Tibial nerve (tissue), 4 donors: ENCODE results near the gene IL37. TPM values are rescaled to one million over a fixed set of nuclear protein-coding genes. Genes with fewer than 3 reads are reported as not detected.

Experiments
- DNase-seq, 2 donors: peaks; one replicate each; pipeline ENCODE4 v3.0.0-alpha.2; 2019; ENCODE audit warnings: low spot score in 2 of 2
- H3K27ac ChIP-seq, 4 donors: fragments of 200-600 bp; sonication (generic) in 3 of 4; one replicate each; pipeline ENCODE4 v1.5.1; 2017 to 2019; ENCODE audit warnings: mild to moderate bottlenecking in 1 of 4
- H3K27me3 ChIP-seq, 2 donors: fragments of 200-600 bp; sonication (generic) in 1 of 2; one replicate each; pipeline versions ENCODE4 v1.5.1 to v1.6.0; 2017 to 2019
- H3K36me3 ChIP-seq, 3 donors: fragments of 200-600 bp; sonication (generic); one replicate each; pipeline ENCODE4 v1.5.1; 2018 to 2019
- H3K4me1 ChIP-seq, 4 donors: fragments of 200-600 bp; sonication (generic) in 3 of 4; one replicate each; pipeline ENCODE4 v1.5.1; 2017 to 2019
- H3K4me3 ChIP-seq, 4 donors: fragments of 200-600 bp; sonication (generic) in 3 of 4; one replicate each; pipeline ENCODE4 v1.5.1; 2017 to 2019; ENCODE audit warnings: mild to moderate bottlenecking in 1 of 4, moderate library complexity in 1 of 4
- H3K9me3 ChIP-seq, 4 donors: fragments of 200-600 bp; sonication (generic) in 3 of 4; one replicate each; pipeline ENCODE4 v1.5.1; 2017 to 2019
- EP300 ChIP-seq, 2 donors: sonication (generic); formaldehyde crosslinking; IDR thresholded peaks; one replicate each; pipeline ENCODE4 v1.6.1; 2017; ENCODE audit warnings: antibody characterized with exemption in 2 of 2, mild to moderate bottlenecking in 1 of 2
- POLR2A ChIP-seq, 2 donors: fragments of 450-650 bp; IDR thresholded peaks; one replicate each; pipeline ENCODE4 v1.6.1; 2017; ENCODE audit warnings: antibody characterized with exemption in 2 of 2, mild to moderate bottlenecking in 2 of 2, moderate library complexity in 2 of 2
- WGBS, 2 donors: methylation state at CpG; one replicate each; pipeline ENCODE4 v1.1.5; 2018; 5-methylcytosine and 5-hydroxymethylcytosine counted together
- total RNA-seq, 4 donors: library from RNA; depleted of rRNA; stranded (reverse); fragments of >200 nt; gene quantifications; one replicate each; pipeline ENCODE4 v1.1.0, GENCODE V29; 2016
- TF ChIP-seq, protein P1 (sequence below), 5 experiments: fragments of 200-600 bp in 3 of 5; fragments of 450-650 bp in 2 of 5; sonication (generic) in 3 of 5; IDR thresholded peaks; one replicate each; pipeline ENCODE4 v1.5.1; 2016 to 2019; ENCODE audit warnings: antibody characterized with exemption in 5 of 5, mild to moderate bottlenecking in 3 of 5, moderate library complexity in 2 of 5

The IL37 gene
- total RNA-seq, 4 donors from 2014 or later: not detected

DNA sequence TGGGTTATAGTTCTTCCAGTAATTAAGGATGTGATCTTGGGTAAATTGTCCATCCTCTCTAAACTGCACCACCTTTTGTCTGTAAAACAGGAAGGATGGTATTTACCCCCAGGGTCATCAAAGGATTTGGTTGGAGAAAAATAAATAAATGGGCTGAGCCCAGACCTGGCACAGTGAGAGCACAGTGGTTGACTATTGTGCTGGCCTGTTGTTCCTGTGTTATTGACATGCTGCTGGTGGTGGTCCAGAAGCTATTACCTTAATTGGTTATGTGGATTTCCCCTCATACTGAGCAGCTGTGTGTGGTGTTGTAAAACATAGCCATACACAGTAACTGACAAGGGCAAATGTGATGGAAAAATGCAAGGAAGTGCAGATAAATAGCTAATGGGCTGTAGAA, 746 bp upstream of the IL37 start:
- no peaks in the 10 kb centered on the region for H3K4me1 ChIP-seq
- no peak for DNase-seq
- H3K27ac ChIP-seq: no peak overlapping the region
- H3K27me3 ChIP-seq: no peaks in the 10 kb centered on the region
- no peak overlapping the region for H3K4me3 ChIP-seq
- no peak for TF ChIP-seq POLR2A (IDR thresholded peaks at IDR 0.05)
- no peak for TF ChIP-seq EP300 (IDR thresholded peaks at IDR 0.05)
- TF ChIP-seq, protein P1, sequence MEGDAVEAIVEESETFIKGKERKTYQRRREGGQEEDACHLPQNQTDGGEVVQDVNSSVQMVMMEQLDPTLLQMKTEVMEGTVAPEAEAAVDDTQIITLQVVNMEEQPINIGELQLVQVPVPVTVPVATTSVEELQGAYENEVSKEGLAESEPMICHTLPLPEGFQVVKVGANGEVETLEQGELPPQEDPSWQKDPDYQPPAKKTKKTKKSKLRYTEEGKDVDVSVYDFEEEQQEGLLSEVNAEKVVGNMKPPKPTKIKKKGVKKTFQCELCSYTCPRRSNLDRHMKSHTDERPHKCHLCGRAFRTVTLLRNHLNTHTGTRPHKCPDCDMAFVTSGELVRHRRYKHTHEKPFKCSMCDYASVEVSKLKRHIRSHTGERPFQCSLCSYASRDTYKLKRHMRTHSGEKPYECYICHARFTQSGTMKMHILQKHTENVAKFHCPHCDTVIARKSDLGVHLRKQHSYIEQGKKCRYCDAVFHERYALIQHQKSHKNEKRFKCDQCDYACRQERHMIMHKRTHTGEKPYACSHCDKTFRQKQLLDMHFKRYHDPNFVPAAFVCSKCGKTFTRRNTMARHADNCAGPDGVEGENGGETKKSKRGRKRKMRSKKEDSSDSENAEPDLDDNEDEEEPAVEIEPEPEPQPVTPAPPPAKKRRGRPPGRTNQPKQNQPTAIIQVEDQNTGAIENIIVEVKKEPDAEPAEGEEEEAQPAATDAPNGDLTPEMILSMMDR (IDR thresholded peaks at IDR 0.05): no peak
- H3K9me3 ChIP-seq: no peaks in the 10 kb centered on the region
- no peaks in the 10 kb centered on the region for H3K36me3 ChIP-seq

DNA sequence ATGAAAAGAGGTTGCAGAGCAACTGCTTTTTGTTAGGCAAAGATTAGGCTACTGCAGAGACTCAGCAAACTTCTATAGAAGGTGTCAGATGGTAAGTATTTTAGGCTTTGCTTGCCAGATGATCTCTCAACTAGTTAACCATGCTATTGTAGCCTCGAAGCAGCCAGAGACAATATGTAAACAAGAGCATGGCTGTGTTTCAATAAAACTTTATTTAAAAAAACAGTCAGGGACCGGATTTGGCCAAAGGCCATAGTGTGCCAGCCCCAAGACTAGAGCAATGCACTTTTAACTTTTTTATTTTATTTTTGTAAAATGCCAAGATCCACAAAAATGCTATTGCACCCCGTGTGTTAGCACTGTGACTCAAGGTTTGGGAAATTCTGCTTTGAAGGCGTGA, 1.4 kb downstream of the IL37 start:
- Histone ChIP-seq H3K9me3 (no peaks in the 10 kb centered on the region), H3K36me3 (no peaks in the 10 kb centered on the region), H3K4me1 (no peaks in the 10 kb centered on the region), H3K27ac (no peak overlapping the region), H3K27me3 (no peaks in the 10 kb centered on the region), H3K4me3 (no peak overlapping the region)
- no peak for DNase-seq
- WGBS, 2 donors: 85 to 86% methylated on average over 4 of the region's 4 CpGs
- TF ChIP-seq, protein P1 (IDR thresholded peaks at IDR 0.05): no peak
- no peak for TF ChIP-seq EP300 (IDR thresholded peaks at IDR 0.05)
- no peak for TF ChIP-seq POLR2A (IDR thresholded peaks at IDR 0.05)

DNA sequence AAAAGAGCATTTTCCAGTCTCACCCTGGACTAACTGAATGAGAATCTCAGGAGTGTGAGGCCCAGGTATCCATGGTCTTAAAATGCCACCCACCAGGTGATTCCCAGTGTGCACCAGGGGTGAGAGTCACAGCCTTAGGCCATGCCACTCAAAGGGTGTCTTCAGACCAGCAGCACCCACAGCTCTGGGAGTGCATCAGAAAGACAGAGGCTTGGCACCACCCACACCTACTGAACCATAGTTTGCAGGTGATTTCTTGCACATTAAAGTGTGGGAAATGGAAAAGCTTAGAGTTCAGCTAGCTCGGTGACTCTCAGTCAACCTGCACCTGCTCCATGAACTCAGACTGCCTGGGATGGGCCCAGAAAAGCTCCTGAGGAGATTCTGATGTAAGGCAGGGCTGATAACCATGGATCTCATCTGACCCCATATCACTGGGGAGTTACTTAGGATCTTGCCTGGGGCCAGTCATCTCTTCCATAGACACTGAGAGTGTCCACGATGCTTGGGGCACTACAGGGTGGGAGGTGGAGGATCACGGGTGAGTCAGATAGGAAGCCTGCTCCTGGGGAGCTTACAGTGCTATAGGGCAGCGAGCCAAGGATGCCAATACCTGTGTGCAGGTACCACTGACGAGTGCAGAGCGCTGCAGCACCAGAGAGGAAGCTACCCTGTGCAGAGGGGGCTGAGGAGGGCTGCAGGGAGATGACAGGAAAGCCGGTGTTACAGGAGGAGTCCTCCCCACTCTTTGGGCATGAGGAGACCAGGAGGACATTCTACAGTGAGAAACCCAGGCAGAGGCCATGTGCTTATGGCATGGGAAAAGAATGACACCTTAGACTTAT, 4.6 kb downstream of the IL37 start:
- H3K9me3 ChIP-seq: no peaks in the 10 kb centered on the region
- DNase-seq: no peak
- H3K4me1 ChIP-seq: no peaks in the 10 kb centered on the region
- 72 to 90% methylated on average over 7 of the region's 7 CpGs for WGBS, 2 donors
- H3K27me3 ChIP-seq: no peaks in the 10 kb centered on the region
- no peak overlapping the region for H3K27ac ChIP-seq
- TF ChIP-seq POLR2A (IDR thresholded peaks at IDR 0.05) (no peak), EP300 (IDR thresholded peaks at IDR 0.05) (no peak)
- H3K36me3 ChIP-seq: no peaks in the 10 kb centered on the region
- H3K4me3 ChIP-seq: no peak overlapping the region

DNA sequence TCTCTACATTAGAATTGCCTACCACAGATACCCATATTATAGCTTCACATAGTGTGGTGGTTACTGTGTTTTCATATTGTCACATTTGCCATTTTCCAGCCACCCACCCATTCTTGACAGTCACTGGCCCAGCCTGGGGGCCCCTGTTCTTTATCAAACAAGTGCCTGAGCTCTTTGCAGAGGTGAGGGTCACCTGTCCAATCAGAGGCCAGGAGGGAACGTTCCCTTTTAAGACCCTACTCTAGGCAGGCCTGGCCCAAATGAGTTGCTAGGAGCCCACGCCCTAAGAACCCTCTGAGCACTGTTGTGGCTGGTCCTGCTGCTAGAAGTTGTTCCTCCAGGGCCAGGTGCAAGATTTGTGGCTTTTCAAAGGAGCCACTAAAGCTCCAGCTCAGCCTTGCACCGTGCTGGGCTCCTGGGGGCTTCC, 5.2 kb downstream of the IL37 start:
- no peak for TF ChIP-seq EP300 (IDR thresholded peaks at IDR 0.05)
- no peak for TF ChIP-seq POLR2A (IDR thresholded peaks at IDR 0.05)
- TF ChIP-seq, protein P1 (IDR thresholded peaks at IDR 0.05): no peak
- Histone ChIP-seq H3K36me3 (no peaks in the 10 kb centered on the region), H3K9me3 (no peaks in the 10 kb centered on the region), H3K4me3 (no peak overlapping the region), H3K4me1 (no peaks in the 10 kb centered on the region), H3K27ac (no peak overlapping the region), H3K27me3 (no peaks in the 10 kb centered on the region)
- WGBS, 2 donors: 25 to 58% methylated on average over 2 to 3 of the region's 3 CpGs
- DNase-seq: no peak

DNA sequence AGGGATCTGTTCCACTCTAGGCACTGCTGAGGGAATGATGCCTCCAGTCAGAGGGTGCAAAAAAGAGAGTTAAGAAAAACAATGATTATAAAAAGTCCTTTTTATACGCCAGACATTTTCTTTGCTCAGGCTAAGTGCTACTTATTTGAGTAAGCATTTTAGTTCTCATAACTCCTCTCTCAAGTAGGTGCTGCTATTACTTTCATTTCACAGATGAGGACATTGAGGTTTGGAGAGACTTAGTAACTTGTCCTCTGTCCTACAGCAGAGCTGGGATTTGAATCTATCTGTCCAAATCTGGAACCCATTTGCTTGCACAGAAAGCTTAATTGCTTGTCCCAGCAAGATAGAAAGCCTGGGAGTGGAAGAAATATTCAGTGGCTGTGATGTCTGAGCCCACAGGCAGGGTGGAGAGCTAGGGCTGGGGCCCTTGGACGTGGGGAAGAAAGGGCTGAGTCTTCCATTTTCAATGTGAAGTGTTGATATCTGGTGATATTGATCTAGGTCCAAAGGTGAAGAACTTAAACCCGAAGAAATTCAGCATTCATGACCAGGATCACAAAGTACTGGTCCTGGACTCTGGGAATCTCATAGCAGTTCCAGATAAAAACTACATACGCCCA, 5.8 kb downstream of the IL37 start:
- Histone ChIP-seq H3K27me3 (no peaks in the 10 kb centered on the region), H3K4me1 (no peaks in the 10 kb centered on the region), H3K36me3 (no peaks in the 10 kb centered on the region), H3K9me3 (no peaks in the 10 kb centered on the region), H3K27ac (no peak overlapping the region), H3K4me3 (no peak overlapping the region)
- no peak for DNase-seq
- WGBS, 2 donors: 79 to 80% methylated on average over 4 of the region's 4 CpGs
- TF ChIP-seq, protein P1 (IDR thresholded peaks at IDR 0.05): no peak
- TF ChIP-seq EP300 (IDR thresholded peaks at IDR 0.05) (no peak), POLR2A (IDR thresholded peaks at IDR 0.05) (no peak)
